Raji (cell line): ENCODE measurements around the gene TRPC6.

Experiments used
- POLR2A ChIP-seq: IDR thresholded peaks from 2 replicates; pipeline ENCODE4 v1.6.1; 2011; ENCODE audit warnings: low read depth, low read length, control low read depth; ENCODE audit not compliant: insufficient read depth

TRPC6 gene

DNA sequence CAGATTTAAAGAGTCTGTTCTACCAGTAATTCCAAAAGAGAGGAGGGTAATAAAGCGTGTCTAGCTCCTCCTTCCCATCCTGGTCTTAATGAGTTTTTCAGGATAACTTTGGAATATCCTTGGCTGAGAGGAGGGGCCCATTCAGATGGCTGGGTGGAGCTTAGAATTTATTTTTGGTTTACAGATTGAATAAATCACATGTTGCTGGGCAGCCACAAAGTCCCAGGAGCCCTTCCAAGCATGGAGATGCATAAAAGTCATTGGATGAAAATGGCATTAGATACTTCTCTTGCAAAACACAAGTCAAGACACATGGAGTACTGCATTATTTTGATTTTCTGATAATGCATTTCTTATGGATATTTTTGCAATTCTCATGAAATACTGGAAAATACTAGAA lies 139.0 kb downstream of the TRPC6 start:
- TF ChIP-seq POLR2A = no peak

DNA sequence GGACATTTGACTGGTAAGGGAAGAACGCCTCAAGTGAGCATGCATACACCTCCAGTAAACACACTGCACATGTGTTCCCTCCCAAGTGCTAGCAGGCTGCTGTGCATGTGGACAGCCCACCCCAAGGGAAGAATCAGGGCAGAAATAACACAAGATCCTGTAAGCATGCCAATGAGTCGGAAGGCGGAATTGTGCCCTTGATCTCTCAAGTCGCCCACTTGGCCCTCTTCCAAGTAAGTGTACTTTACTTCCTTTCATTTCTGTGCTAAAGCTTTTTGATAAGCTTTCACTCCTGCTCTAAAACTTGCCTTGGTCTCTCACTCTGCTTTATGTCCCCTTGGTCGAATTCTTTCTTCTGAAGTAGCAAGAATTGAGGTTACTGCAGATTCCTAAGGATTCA lies 139.6 kb downstream of the TRPC6 start:
- no peak for TF ChIP-seq POLR2A

DNA sequence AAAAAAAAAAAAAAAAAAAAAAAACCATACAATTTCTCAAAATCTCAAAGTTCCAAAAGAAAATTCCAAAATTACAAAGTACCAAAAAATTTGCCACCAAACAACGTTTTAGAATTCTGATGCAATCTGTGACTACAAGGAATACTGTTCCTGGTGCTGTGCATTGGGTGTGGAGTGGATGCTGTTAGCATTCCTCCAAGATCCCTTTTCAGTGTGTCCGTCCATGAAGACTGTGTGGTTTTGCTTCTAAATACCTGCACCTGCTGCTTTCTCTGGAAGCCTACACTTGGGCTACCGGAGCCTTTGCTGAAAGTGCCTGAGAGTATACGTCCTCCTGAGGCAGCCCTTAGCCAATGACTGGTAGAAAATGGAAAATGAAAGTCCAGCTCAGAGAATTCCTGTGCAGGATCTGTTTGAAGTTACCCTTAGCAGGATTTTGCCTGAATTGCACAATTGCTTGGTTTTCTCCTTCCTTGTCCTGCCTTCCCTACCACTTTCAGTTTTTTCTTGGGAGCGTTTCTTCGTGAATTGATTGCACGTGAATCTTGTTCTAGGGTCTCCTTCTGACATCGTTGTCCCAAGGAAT lies 140.8 kb downstream of the TRPC6 start:
- TF ChIP-seq POLR2A = no peak

DNA sequence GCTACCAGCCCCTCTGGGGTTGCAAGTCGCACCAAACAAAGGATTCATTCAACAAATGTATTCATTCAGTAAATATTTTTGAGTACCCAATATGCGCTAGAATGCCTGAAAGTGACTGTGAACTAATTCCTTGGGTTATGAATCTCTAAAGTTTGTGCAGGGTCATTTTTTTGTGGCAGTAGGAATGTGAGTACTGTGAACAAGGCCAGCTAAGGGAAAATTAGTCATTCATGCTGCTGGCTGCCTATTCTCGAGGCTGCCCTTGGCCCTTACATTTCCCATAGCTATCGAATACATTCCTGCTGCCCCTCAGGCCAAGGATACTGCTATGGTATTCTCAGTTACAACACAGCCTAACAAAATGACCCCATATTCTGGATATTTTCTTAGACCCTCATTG lies 141.6 kb downstream of the TRPC6 start:
- no peak for TF ChIP-seq POLR2A

DNA sequence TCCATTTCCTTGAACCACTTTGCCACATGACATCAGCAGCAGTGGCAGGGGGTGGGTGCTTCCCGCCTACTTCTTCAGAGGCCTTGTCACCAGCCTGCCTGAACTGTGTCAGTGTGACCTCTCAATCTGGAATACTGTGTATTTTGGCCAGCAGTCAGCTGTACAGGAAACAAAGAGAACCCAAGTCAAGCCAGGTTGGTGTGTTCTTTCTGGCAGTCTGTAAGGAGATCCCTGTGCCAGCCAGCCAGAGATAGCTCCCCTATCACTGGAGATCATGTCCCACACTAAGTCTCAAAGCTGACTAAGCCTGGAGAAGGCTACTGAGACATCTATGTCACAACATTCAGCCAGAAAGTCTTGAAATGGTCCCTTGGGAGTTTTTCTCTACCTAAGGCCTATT lies 142.1 kb downstream of the TRPC6 start:
- TF ChIP-seq POLR2A = no peak

DNA sequence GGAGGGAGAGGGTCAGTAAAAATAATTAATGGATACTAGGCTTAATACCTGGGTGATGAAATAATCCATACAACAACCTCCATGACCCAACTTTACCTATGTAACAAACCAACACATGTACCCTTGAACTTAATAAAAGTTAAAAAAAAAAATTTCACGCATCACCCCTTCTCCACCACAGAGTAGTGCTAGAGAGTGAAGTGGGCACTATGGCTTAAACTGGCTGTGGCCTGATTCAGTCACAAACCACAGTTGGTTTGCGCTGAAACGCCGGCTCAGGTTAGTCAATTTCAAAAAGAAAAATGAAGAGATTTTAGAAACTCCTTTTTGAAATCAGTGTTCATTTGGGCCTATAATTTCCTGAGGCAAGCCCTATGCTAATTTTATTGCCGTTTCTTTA lies 144.3 kb downstream of the TRPC6 start:
- TF ChIP-seq POLR2A = no peak

DNA sequence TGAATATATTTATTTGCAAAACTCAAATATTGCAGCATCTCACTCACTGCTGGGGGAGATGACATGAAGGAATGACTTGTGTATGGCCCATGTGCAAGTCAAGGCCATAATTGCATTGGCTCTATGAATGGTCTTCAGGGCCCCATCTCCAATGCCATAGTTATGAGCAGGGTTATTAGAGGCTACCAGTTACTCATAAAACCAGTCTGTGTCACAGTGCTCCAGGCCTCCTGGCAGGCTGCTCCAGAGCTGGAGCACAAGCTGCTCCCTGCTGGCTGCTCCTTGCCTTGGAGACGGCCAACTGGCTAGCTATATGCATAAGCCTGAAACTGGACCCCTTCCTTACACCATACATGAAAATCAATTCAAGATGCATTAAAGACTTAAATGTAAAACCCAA lies 145.7 kb downstream of the TRPC6 start:
- TF ChIP-seq POLR2A = no peak

DNA sequence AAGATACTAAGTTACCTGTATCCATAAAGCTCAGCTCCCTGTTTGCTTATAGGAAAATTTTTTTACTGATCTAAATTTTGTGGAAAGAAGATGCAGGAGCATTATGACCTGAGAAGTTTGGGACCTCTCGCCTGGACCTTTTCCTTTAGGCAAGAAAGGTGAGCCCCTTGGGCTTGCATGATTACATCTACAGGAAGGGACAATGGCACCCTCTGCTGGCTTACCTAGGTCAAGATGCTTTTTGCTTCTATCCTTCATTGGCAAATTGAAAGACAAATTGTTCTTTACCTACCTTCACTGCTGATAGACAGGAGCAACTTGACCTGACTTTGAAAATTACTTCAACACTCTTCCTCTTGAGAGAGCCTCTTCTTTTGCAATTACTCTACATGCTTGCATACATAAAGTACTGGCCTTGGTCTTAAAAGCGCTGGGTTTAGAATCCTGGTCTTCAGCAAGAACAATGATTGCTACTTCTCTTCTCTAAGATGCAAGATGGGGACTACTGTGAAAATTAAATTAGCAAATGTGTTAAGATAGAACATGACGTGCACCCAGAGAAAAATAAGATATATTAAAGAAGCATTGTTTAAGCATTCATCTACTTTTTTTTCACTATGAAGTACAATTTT lies 147.2 kb downstream of the TRPC6 start:
- TF ChIP-seq POLR2A = no peak

DNA sequence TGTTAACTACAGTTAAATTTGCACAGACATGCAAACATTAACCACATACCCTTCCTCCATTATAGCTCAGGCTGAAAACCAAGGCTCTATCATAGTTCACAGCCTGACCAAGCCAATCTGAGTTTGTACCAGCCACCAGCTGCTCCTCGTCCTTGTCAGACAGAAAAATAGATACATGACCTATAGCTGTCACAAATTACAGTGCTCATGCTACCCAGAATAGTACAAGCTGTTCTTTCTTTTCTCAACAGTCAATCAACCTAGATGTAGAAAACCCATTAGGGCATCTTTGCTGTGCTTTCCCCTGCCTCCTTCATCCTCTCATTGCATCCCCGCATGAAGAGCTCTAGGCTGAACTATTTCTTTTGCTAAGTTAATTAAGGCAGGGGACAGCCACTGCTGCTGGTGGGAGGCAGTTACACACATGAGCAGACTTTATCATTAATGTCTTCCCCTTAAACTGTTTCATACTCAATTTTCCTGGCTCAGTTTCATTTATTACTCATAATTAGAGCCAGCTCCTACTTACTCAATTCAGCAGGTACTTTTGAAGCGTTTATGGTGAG lies 148.3 kb downstream of the TRPC6 start:
- TF ChIP-seq POLR2A = no peak

DNA sequence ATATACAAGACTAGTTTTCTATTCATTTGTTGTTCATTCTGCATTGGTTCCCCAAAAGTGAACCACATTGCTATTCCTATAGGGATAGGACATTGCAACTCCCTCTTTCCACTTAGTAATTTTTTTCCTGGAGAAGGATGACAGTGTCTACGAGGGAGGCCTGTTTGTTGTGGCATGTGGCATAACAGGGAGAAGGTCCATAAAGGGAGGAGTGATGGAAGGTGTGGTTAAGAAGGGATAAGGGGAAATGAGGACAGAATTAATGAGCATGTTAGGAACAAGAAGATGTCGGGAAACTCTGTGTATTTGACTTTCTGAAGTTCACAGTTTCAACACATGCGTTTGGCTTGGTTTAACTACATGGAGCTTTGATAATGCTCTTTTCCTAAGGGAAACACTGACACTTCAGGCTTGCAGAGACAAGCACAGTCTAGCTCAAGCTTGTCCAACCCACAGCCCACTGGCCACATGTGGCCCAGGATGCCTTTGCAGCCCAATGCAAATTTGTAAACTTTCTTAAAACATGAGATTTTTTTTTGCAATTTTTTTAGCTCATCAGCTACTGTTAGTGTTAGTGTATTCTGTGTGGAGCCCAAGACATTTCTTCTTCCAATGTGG lies 149.7 kb downstream of the TRPC6 start:
- no peak for TF ChIP-seq POLR2A

DNA sequence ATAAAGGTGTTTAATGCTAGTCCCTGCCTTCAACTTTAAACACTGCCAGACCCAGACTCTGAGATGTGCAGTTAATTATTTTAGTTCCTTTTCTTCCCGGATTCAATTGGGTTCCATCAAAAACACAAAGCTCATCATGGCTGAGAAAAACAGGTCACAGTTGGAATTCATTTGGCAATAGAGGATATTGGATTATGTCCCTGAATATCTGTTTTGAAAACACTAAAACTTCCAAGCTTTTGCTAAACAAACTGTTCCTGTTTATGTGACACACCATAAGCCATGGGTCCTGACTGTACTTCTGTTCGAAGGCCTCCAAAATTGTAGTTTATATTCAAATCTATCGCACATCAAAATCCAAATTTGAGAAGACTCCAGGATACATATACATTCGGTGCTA lies 150.7 kb downstream of the TRPC6 start:
- TF ChIP-seq POLR2A = no peak

DNA sequence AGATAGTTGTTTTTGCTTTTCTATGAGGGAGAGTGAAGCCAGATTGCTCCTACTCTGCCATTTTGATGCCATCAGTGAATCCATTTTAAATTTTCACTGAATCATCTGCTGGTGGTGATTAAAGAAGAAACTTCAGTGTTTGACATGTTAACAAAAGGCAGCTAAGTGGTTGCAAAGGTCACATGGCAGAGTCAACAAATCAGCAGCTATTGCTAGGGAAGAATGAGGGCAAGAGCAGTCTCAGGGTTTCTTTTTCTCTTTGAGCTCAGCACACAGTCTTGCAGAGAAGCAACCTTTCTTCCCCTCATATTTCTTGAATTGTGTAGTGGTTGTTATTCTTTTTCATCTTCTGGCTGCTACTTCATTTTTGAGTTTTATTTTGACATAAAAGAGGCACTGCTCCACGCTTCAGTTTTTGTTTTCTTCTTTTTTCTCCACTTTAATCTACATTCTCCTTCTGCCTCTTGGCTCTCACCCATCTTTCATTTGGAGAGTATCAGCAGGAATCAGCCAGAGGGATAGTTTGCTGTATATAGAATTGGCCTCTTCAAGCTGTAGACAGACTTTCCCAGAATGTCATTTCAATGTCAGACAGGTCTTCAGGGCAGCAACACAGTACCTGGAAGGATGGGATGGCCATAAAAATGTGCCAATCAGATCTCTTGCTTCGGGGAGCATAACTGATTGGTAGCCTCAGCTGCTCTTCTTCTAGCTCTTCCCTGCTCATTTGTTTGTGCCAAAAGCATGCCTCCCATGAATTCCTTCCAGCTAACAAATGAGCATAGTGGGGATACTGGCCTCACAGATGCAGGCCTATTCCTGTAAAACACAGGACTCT lies 153.9 kb downstream of the TRPC6 start:
- no peak for TF ChIP-seq POLR2A

DNA sequence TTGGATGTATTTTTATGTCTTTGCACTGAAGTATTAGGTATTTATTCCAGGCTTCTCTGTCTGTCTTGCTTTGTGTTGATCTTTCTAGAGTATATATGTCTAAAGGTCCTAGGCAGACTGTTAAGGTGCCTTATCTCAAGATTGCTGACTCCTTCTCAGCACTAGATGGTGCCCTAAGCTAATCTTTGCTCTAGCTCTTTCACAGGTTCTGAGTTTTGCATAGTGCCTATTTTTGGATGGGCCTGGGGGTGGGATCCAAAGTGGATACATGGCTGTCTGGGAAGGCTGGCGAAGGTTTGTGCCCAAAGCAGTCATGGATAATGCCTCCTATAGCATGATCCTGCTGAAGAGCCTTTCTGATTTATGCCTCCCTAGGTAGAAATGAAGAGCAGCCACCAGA lies 154.9 kb downstream of the TRPC6 start:
- no peak for TF ChIP-seq POLR2A

DNA sequence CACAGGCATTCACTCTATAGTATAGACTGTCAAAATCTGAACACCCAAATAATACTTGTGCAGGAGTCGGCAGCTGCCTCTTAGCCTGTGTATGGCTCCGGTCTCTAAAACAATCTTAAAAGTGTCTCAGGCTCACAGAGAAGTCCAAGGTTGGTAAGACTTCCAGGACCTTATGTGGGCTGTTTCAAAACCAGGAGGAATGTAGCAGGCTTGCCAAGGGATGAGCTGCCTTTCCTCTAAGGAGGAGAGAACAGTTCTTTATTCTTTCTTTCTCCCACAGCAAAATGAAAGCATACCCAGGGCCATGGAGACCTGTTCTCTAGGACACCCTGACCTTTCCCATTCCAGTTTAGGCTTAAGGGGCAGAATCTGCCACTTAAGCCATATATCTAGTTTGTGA lies 176.5 kb downstream of the TRPC6 start:
- no peak for TF ChIP-seq POLR2A
